ENCODE measurements around the gene RNF38.
"Not testable (repeated sequence)": the region's sequence is repeated elsewhere in the genome, so short reads cannot be mapped to it uniquely, and the experiment has no call there.

RNF38 gene

DNA sequence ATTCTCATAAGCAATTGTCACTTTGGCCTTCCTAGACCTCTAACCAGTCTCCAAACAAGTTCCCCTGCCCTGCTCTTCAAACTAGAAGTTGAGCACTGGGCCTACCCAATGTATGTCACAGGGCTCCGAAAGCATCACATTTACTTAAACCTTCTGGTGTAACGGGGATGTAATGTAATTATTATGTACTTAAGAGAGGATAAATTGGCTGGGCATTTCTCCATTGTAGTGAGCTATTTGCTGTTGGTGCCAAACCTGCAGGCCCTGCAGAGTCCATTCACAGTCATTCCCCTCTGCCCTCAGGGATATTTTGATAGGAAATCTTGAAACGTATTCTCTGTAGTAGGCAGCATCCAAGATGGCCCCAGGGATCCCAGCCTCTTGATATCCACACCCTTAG lies 77.6 kb downstream of the RNF38 start:
- no peak for DNase-seq (ENCODE audit: low read depth in 2 of 2)
- no peak overlapping the region for H3K4me3 ChIP-seq (replicated peaks in 1 of 2; ENCODE audit: low read depth in 2 of 2, low read length in 2 of 2)
- no peak for TF ChIP-seq CTCF (IDR thresholded peaks at IDR 0.05; ENCODE audit: low read depth, low read length)

DNA sequence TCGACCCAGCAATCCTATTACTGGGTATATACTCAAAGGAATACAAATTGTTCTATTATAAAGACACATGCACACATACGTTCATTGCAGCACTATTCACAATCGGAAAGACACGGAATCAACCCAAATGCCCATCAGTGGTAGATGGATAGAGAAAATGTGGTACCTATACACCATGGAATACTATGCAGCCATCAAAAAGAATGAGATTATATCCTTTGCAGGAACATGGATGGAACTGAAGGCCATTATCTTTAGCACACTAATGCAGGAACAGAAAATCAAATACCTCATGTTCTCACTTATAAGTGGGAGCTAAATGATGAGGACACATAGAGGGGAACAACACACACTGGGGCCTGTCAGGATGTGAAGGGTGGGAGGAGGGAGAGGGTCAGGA lies 78.2 kb downstream of the RNF38 start:
- not testable (repeated sequence) for H3K4me3 ChIP-seq (replicated peaks in 1 of 2; ENCODE audit: low read depth in 2 of 2, low read length in 2 of 2); DNase-seq (ENCODE audit: low read depth in 2 of 2)

- no peak for TF ChIP-seq CTCF (IDR thresholded peaks at IDR 0.05; ENCODE audit: low read depth, low read length)
- H3K4me3 ChIP-seq (replicated peaks in 1 of 2; ENCODE audit: low read depth in 2 of 2, low read length in 2 of 2), result no peak overlapping the region
- DNase-seq (ENCODE audit: low read depth in 2 of 2), result no peak
Measured at GRCh38 chr9:36320466-36320865, 79.6 kb downstream of the RNF38 start.

DNA sequence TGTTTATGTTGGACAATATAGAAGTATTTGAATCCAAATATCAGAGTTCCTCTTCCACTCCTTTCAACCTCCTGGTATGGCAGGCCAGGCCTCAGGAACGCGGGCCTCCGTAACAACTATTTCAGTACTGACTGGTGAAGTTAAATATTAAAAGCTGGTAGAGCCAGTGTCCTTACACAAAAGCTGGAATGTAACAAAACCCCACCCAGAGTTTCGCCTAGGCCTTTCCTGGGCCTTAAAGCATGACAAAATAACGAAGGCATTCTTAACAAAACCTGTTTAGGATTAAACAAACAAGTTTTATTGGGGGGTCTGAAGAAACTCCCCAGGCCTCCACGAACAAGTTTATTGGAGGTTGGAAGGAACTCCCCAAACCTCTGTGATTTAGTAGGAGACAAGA lies 80.3 kb downstream of the RNF38 start:
- H3K4me3 ChIP-seq (replicated peaks in 1 of 2; ENCODE audit: low read depth in 2 of 2, low read length in 2 of 2), result no peak overlapping the region
- no peak for DNase-seq (ENCODE audit: low read depth in 2 of 2)
- no peak for TF ChIP-seq CTCF (IDR thresholded peaks at IDR 0.05; ENCODE audit: low read depth, low read length)

DNA sequence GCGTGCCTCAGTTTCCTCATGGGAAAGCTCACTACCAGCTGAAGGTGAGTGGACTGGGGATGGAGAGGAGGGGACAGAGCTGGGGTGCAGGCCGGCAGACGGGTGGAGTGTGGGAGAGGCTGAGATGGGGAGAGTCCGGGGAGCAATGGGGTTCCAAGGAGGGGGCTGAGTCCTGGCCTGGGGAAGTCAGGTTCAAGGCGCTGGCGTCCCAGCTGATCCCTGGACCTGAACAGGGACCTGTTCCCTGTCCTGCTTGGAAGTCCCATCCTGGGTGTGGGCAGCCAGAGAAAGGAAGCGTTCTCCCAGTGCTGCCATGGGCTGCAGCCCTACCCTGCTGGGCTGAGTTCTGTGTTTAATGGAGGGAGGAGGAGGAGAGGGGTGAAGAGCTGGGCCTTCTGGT lies 80.9 kb downstream of the RNF38 start:
- no peak for DNase-seq (ENCODE audit: low read depth in 2 of 2)

GRCh38 chr9:36318212-36318802 lies 81.8 kb downstream of the RNF38 start:
- no peak for DNase-seq (ENCODE audit: low read depth in 2 of 2)
- TF ChIP-seq CTCF (IDR thresholded peaks at IDR 0.05; ENCODE audit: low read depth, low read length), result no peak
- H3K4me3 ChIP-seq (replicated peaks in 1 of 2; ENCODE audit: low read depth in 2 of 2, low read length in 2 of 2), result no peak overlapping the region

More for the DNA sequence above, 80.9 kb downstream of the RNF38 start:
- TF ChIP-seq CTCF (IDR thresholded peaks at IDR 0.05; ENCODE audit: low read depth, low read length), result no peak
- no peak overlapping the region for H3K4me3 ChIP-seq (replicated peaks in 1 of 2; ENCODE audit: low read depth in 2 of 2, low read length in 2 of 2)

GRCh38 chr9:36317766-36318165 lies 82.3 kb downstream of the RNF38 start:
- H3K4me3 ChIP-seq (replicated peaks in 1 of 2; ENCODE audit: low read depth in 2 of 2, low read length in 2 of 2), result no peak overlapping the region
- no peak for TF ChIP-seq CTCF (IDR thresholded peaks at IDR 0.05; ENCODE audit: low read depth, low read length)
- no peak for DNase-seq (ENCODE audit: low read depth in 2 of 2)
